GM19099 (cell line): Measurements from ENCODE around the gene FBXO24.

ENCODE experiments used
- POLR2A ChIP-seq: IDR thresholded peaks from 3 replicates; pipeline ENCODE4 v1.6.1; 2011; ENCODE audit warnings: low read depth; ENCODE audit not compliant: insufficient read length; ENCODE audit errors: extremely low read depth

The FBXO24 gene

GRCh38 chr7:100578246-100579183, 7.6 kb upstream of the FBXO24 start:
- TF ChIP-seq POLR2A = no peak

GRCh38 chr7:100580466-100581283, 5.5 kb upstream of the FBXO24 start:
- no peak for TF ChIP-seq POLR2A

GRCh38 chr7:100582041-100582579, 4.0 kb upstream of the FBXO24 start:
- no peak for TF ChIP-seq POLR2A

GRCh38 chr7:100582650-100583049, 3.5 kb upstream of the FBXO24 start:
- TF ChIP-seq POLR2A = no peak

GRCh38 chr7:100583132-100584053, 2.7 kb upstream of the FBXO24 start:
- peak; percentile 30 for TF ChIP-seq POLR2A

- TF ChIP-seq POLR2A = no peak
Measured at GRCh38 chr7:100584054-100584682, 2.0 kb upstream of the FBXO24 start.

GRCh38 chr7:100584683-100585510, 1.2 kb upstream of the FBXO24 start:
- TF ChIP-seq POLR2A = no peak

- TF ChIP-seq POLR2A = peak; percentile 98
Measured at GRCh38 chr7:100585511-100586265, 440 bp upstream of the FBXO24 start, which contains the start of gene LRCH4. TSS of gene LRCH4 (minus strand) at chr7:100586129. CDS start at chr7:100586100, 29 bp downstream.

GRCh38 chr7:100588438-100588837, 2.3 kb downstream of the FBXO24 start:
- TF ChIP-seq POLR2A = no peak

GRCh38 chr7:100589341-100589947, 3.3 kb downstream of the FBXO24 start:
- TF ChIP-seq POLR2A = no peak

GRCh38 chr7:100590077-100590737, 4.1 kb downstream of the FBXO24 start:
- no peak for TF ChIP-seq POLR2A

GRCh38 chr7:100591596-100591995, 5.5 kb downstream of the FBXO24 start:
- TF ChIP-seq POLR2A = no peak

GRCh38 chr7:100595188-100595587, 9.1 kb downstream of the FBXO24 start:
- TF ChIP-seq POLR2A = no peak
